NCI-H2107 (cell line): ENCODE data around the gene NODAL.

Source experiments
- DNase-seq: peaks from one replicate; lab custom pipeline; 2025; lab: John Stamatoyannopoulos, UW

NODAL gene

DNA sequence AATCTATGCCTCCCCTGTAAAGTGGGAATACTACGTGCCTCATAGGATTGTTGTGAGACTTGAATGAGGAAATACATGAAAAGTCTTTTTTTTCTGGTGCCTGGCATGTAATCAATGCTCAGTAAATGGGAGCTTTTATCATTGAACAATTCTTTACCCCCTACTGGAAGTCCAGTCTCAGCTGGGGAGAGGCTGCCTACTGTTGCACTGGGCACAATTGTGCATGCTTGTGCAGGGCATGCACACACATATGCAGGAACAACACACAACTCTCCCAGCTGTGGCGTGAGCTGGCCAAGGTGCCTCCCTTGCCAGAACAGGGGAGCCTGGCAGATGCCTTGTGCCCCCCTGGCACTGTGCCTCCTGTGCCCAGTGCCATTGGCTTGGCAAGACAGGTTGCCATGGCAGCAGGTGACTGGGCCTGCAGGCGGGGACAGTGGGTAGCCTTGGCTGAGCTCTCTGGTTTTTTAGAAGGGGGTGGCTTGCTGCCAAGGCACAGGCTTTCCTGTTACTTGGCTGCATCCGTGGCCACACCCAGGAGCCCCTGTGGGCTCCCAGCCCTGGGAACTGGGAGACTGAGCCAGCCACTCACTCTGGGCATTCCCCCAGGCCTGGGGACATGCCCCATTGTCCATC lies 21.0 kb upstream of the NODAL start:
- DNase-seq: no peak

DNA sequence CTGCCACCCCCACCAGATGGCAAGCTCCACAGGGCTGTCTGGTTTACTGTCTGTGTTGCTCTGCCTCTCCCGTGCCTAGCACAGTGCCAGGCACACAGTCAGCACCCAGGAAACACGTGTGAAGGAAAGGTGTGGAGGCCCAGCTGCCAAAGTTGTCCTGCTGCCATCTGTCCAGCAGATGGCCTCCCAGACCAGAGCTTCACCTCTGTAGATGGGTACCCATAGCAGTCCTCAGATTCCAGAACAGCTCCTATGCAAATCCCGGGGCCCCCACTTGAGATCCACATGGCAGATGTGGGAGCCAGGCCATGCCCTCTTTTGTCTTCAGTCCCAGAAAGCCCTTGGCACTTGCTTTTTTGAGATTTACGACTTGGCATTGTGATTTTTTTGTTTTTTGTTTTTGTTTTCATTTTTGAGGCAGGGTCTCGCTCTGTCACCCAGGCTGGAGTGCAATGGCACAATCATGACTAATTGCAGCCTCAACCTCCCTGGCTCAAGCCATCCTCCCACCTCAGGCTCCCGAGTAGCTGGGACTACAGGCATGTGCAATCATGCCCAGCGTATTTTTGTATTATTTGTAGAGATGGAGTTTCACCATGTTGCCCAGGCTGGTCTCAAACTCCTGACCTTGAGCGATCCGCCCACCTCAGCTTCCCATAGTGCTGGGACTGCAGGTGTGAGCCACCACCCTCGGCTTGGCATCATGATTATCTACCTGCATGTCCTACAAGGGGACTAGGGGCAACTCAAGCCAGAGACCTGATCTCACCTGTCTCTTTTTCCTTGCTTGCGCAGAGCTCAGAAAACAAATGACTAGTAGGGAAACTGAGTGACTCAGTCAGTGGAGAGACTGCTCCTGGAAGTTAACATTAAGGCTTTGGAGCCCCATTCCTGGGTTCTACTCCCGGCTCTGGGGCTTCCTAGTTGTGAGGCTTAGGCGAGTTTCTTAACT lies 20.2 kb upstream of the NODAL start:
- no peak for DNase-seq

DNA sequence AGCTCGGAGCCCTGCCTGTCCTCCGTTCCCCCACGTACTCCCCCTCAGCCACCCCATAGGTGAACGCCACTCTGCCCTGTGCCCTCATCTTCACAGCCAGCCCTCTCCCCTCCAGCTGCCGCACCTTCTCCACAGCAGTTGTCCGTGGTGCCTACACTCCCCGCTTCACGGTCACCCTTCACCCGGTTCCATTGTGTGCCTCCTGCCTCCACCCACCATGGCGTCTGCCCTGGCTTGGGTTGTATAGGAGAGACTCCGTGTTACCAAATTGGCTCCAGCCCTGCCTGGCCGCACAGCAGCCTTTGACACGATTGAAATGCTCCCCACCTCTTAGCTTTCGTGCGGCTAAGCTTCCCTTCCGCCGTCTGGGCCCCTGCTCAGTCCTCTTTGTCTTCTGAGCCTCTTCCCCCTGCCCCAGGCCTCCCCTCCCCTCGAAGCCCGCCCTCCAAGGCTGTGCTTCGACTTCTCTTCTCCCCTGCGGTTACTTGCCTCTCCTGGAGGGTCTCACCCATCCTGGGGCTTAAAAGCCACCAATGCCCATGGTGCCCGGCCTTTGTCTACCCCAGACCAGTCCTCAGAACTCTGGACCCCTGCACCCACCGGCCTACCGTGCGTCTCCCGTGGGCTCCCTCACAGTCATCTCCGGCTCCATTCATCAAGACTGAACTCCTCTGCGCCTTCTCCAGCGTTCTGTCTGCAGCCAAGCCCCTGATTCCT lies 18.5 kb upstream of the NODAL start:
- DNase-seq: no peak

DNA sequence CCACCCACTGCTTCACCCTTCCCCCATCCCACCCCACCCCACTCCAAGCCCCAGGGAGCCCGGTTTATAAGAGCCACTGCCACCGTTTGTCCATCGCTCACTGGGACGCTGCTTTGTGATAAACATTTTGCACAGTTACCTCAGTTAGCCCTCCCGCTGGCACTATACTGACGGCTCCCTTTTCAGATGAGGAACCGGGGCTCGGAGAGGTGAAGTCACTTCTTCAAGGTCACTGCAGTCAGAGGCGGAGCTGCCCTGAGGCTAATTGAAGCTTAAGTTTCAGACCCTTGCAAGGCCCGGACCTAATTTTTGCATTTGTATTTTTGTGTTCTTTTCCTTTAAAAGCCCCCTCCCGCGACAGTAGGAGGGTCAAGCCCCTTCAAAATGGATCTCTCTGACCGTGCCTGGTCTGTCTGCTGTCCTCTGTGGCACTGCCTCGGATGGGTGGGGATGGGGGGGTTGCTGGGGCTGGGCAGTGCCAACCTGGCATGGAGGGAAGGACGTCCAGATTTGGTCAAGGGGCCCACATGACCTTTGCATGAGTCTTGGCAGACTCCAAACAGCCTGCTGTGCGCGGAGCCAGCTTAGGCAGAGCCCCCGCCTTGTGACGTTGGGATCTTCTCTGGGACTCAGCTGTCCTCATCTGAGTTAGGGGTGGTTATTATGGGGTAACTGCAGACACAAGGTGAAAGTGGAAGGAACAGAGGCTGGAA lies 17.7 kb upstream of the NODAL start:
- no peak for DNase-seq

DNA sequence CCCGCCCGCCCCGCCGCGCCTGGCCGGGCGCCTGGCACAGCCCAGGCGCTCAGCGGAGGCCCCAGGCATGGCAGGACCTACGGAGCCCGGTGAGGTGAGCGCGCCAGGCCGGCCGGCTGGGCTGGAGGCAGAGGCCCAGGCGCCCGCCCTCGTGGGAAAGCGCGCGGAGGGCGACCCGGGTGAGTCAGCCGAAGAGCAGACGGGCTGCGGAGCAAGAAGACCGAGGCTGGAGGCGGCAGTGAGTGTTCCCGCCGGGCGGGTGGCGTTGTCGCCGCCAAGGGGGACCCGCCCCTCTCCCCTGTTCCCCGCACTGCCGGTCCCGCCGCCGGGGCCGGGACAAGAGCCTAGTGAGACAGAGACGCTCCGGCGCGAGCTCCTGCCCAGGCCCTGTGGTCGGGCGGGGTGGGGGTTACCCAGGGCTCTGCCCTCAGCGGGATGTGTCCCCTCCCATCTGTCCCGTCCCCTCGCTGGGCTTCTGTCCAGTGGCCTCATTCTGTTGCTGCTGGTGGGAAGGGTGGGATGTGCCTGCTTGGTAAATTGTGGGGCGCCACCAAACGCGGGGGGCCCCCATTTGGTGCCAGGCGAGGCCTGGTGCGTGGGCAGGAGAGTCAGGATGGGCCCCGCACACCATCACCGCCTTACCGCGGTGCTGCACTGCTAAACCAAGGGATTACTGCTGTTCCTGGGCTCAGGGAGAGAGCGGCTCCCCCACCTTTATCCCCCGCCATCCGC lies 17.0 kb upstream of the NODAL start:
- no peak for DNase-seq

DNA sequence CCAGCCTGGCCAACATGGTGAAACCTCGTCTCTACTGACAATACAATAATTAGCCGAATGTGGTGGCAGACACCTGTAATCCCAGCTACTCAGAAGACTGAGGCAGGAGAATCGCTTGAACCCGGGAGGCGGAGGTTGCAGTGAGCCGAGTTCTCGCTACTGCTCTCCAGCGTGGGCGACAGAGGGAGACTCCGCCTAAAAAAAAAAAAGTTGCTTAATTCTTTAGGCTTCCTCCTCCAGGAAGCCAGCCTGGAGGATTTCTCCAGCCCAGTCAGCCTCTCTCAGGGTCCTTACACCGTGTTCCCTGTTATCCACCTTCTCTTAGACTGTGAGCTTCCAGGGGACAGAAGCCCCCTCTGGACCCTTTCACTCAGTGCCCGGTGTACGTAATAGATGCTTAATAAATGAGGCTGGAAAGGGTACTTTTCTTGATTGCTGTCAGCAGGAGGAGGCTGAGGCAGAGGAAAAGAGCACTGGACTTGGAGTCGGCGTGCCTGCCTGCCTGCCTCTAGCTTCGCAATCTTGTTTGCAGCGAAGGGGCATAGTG lies 16.4 kb upstream of the NODAL start:
- no peak for DNase-seq

DNA sequence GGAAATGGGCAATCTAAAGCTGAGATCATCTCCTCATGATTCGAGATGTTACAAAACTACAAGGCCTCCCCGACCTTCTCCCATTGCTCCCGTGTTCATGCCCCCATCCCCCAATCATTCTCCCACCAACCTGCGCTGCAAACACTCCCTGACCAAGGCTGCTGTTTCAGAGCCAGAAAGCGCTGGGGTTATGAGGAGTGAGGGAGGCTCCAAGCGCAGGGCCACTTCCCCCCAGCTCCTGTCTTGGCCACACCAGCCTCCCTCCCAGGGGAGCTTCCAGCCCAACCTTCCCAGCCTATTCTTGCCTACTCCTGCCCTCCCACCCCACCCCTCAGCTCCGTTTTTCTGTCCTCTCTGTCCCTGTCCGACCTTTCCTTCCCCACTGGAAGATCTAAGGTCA lies 14.7 kb upstream of the NODAL start:
- DNase-seq: no peak

DNA sequence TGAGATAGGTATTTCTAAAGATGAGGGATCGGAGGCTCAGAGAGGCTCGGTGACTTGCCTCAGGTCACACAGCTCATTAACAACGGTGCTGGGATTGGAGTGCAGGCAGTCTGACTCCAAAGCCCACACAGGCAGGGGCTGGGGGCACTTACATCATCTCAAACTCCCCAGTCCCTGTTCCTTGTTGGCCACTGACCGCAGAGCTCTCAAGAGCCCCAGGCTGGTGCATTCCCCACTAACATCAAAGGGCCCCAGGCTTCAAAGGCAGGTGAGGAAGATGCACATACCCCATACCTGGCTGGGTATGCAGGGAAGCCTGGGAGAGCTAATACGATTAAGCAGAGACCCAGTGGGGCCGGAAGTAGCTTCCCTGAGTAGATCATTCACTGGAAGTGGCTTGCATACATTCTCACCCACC lies 13.7 kb upstream of the NODAL start:
- DNase-seq: no peak

DNA sequence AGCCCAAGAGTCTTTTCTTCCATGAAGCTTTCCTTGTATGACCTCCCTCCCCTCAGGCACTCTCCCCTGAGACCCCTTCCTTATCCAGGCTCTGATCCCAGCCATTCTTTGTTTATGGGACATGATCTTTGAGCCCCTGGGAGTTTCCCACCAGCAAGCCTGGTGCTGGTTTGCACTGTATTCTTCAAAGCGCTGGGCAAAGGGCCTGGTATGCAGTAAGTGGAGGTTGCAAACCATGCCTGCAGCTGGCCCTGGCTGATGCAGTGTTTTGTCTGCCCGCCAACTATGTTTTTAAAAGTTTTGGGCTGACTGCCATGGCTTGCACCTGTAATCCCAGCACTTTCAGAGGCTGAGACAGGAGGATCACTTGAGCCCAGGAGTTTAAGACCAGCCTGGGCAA lies 6.8 kb upstream of the NODAL start:
- no peak for DNase-seq

DNA sequence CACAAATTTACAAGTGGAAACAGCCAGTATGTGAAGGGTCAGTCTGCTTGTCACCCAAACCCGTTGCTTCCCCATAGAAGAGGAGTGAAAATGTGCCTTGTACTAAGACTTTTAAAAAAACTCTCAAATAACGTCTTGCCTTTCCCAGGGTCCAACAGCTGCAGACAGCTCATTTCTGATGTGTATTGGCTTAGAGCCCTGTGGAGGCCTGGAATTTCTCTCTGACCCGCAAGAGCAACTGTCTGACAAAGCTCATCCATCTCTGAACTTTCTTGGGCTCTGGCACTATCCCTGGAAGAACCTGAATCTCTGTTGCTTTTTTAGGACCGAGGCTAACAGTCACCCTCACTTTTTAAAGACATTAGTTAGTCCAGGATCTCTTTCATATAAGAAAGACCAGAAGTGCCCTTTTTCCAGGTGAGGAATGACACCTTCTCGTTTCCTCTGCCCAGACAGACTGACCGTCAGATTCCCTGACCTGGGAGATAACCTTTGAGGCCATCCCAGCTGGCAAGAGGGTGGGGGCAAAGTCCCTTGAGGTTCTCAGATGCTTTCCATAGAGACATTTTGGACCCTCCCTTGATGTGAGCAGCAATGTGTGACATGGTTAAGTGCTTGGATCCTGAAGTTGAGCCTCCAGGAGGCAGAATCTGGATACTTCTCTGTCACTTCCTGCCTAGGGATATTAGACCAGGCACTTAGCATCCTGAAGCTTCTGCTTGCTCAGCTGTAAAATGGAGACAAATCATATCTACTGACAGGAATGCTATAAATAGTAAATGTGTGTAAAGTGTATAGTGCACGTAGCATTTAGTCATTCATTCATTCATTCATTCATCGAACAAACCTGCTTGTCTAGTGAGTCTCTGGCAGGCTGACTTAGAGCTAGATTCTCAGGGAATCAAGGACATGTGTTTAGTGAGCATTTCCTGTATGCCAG lies 4.5 kb upstream of the NODAL start:
- DNase-seq: no peak

DNA sequence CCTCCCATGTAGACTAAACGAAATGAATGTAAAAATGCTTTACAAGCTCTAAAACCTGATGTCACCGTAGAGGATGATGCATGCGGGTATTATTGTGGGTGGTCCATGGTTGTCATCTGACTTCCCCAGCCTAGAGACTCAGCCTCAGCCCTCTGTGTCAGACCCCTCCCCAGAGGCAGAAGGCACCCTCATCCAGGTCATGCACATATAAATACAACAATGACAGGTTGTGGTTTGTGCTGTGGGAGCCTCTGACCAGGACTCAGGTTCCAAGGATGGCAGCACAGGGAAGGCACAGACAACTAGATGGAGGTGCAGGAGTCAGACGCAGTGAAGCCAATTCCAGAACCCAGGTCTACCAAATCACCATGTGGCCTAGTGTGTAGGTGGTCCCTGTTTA lies 3.3 kb upstream of the NODAL start:
- no peak for DNase-seq

DNA sequence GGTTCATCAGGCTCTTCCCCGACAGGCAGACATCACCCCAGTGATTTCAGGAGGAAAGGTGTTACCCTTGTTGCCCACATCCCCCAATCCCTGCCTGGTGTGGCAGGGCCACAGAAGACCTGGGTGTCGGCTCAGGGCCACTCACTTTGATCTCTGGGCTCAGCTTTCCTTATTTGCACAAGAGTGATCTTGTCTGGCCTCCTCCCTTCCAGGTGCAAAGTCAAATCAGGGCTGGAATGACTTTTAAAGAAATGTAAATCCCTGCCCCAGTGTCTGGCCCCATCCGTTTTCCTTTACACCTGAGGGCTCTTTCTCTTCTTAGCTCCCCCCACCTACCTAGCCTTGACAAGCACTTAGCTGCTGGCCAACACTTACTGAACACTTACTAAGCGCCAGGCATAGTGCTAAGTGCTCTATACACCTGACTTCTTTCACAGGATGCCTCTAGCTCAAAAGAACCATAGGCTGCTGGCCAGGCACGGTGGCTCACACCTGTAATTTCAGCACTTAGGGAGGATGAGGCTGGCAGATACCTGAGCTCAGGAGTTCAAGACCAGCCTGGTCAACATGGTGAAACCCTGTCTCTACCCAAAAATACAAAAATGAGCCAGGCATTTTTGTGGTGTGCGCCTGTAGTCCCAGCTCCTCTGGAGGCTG lies 979 bp upstream of the NODAL start:
- DNase-seq: no peak

DNA sequence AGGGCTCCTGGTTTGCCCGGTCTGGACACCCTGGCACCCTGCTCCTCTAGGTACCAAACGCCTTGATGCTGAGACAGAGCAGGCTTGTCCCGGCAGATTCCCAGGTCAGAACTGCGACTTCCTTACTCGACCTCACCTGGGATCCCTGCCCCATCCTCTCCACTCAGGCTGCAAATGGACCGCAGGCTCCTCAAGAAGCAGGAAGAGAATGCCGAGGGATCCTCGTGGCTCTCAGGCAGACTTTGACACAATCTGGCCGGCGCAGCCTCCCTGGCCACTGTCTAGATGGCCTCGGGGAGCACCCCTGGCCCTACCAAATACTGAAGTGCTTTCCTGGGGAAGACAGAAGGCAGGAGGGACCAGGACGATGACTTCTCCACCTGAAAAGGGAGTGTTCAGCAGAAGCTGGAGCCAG lies 421 bp upstream of the NODAL start:
- no peak for DNase-seq

DNA sequence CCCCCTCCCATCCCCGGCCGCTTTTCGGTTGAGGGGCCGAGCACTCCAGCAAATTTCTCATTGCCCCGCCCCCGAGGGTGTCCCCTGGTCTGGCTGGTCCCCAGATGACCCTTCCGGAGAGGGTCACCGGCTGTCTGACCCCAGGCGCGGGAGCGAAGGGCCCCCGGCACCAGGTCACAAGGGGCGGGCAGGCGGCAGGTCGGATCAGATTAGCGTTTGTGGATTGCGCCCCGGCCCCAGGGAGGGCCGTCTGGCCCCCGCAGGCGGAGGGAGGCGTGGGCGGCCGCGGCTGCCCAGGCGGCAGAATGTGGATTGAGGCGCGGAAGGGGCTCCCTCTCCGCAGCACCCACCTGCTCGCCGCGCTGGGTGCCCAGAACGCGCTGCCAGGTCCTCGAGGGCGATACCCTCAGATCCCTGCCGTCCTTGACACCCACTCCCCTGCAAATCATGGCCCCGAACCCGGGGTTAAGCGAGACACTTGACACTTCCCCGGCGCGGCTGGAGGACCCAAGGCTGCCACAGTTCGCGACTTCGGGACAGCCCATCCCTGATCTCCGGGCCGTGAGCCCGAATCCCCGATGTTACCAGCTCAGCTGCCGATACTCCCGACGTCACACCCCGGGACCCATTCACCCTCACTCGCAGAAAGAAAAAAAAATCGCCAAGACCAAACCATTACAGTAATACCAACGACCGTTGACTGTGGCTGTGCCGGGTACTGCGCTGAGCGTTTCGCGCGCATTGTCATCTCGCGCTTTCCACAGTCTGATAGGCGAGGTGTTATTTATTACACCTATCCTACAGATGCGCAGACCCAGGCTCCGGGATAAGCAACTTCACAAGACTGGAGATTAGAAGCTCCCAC lies 953 bp downstream of the NODAL start:
- no peak for DNase-seq

DNA sequence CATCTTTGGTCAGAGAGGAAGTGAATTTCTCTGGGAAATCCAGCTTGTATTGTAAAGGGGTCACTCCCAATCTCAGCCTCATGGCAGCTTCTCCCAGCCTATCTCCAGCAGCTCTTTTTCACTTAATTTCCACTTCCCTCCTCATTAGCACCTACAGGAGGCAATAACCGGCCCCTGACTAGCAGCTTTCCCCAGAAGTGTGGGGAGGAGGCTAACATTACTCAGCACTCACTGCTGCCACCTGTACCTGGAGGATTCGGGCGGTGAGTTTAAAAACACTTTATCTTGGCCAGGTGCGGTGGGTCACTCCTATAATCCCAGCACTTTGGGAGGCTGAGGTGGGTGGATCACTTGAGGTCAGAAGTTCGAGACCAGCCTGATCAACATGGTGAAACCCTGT lies 3.8 kb downstream of the NODAL start:
- no peak for DNase-seq

DNA sequence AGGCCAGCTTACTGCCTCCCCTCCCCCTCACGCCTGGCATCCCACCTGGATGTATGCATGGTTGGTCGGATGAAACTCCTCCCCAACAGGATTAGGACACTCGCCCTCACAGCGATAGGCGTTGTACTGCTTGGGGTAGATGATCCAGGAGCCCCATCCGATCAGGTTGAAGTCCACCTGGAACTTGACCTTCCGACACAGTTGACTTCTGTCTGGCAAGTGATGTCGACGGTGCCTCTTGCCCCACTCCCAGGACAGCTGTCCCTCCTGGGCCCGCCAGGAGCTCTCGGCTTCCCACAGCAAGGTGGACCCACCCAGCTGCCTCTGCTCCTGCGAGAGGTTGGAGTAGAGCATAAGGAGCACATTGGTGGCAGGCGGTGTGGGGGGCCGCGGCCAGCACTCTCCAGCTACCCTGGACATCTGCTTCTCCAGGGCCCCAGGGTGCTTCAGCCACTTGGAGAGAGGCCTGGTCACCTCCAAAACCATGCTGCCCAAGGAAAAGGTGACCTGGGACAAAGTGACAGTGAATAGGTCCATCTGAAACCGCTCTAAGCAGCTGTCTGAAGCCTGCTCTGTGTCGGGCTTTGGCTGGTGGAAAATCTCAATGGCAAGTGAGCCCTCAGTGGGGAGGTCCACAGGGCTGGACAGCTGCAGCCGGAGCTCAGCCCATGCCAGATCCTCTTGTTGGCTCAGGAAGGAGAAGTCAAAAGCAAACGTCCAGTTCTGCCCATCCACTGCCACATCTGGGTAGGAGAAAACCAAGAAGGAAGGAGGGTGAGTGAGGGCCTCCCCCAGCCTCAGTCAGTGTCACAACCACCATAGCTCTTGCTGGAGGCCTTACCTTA lies 6.0 kb downstream of the NODAL start:
- no peak for DNase-seq

DNA sequence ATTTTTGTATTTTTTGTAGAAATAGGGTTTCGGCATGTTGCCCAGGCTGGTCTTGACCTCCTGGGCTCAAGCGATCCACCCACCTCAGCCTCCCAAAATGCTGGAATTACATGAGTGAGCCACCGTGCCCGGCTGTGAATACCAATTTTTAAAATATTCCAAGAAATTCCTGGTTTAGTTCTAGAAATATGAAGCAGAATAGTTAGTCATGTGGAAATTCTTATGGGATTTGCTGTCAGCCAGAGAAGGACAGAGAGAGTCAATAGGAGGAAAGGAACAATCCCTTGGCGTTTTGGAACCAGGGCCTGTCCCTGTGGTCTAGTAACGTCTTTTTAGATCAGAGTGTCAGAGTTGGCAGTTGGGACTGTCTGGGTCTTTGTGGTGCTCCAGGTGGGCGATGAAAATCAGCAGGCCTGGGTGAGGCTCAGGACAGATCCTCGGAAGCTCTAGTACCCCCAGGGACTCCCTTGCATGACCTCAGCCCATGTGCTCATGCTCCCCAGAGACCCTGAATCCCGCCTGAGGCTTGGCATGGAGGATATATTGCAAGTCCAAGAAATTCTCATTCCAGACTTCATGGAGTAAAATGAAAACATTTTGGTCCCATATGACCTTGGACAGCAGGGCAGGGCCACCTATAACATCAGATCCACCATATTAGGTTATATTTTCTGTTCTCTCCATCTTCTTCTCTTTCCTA lies 7.8 kb downstream of the NODAL start:
- no peak for DNase-seq
